ENCODE measurements around the gene DNAJC22.

- TF ChIP-seq, protein P1, sequence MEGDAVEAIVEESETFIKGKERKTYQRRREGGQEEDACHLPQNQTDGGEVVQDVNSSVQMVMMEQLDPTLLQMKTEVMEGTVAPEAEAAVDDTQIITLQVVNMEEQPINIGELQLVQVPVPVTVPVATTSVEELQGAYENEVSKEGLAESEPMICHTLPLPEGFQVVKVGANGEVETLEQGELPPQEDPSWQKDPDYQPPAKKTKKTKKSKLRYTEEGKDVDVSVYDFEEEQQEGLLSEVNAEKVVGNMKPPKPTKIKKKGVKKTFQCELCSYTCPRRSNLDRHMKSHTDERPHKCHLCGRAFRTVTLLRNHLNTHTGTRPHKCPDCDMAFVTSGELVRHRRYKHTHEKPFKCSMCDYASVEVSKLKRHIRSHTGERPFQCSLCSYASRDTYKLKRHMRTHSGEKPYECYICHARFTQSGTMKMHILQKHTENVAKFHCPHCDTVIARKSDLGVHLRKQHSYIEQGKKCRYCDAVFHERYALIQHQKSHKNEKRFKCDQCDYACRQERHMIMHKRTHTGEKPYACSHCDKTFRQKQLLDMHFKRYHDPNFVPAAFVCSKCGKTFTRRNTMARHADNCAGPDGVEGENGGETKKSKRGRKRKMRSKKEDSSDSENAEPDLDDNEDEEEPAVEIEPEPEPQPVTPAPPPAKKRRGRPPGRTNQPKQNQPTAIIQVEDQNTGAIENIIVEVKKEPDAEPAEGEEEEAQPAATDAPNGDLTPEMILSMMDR (IDR thresholded peaks at IDR 0.05) = no peak
- no peak for TF ChIP-seq POLR2A (IDR thresholded peaks at IDR 0.05)
Observed at GRCh38 chr12:49314811-49315210, 31.9 kb upstream of the DNAJC22 start.

Data from right lobe of liver (tissue), 4 donors.